HFFc6 (cell line): ENCODE data around the gene MOK. TPM values are rescaled to one million over a fixed set of nuclear protein-coding genes. Genes with fewer than 3 reads are reported as not detected.

Experiments
- DNase-seq: peaks from one replicate; pipeline ENCODE4 v3.0.0-alpha.2; 2018
- H3K27ac Mint-ChIP-seq: 2 replicates; pipeline ENCODE4 v1.8.0; 2020; ENCODE audit warnings: mild to moderate bottlenecking, mixed read lengths
- H3K27me3 Mint-ChIP-seq: 2 replicates; pipeline ENCODE4 v1.8.0; 2021; ENCODE audit warnings: mild to moderate bottlenecking, moderate library complexity, mixed read lengths; ENCODE audit not compliant: insufficient read depth
- H3K36me3 Mint-ChIP-seq: 2 replicates; pipeline ENCODE4 v1.8.0; 2021; ENCODE audit warnings: low read depth, mixed read lengths
- H3K4me1 Mint-ChIP-seq: 2 replicates; pipeline ENCODE4 v1.8.0; 2020; ENCODE audit warnings: low read depth, mixed read lengths
- H3K4me3 Mint-ChIP-seq: 2 replicates; pipeline ENCODE4 v1.8.0; 2020; ENCODE audit warnings: mild to moderate bottlenecking, moderate library complexity, mixed read lengths
- H3K9me3 Mint-ChIP-seq: 2 replicates; pipeline ENCODE4 v1.8.0; 2020; ENCODE audit warnings: mild to moderate bottlenecking, mixed read lengths
- total RNA-seq, 6 experiments: library from RNA; stranded (reverse); fragmentation: NEBNext Ultra II Directional; extraction: Animal tissue kit (Norgen Biotek cat#: 25700); gene quantifications; 2 replicates in 1 of 6; 3 replicates in 5 of 6; pipeline ENCODE4 v1.2.3, GENCODE V29; 2021
- TF ChIP-seq, protein P1 (sequence below): fragments of 200-600 bp; sonication (generic); IDR thresholded peaks from 2 replicates; pipeline ENCODE4 v1.5.0; 2021; ENCODE audit warnings: antibody characterized with exemption, mild to moderate bottlenecking

MOK gene
- total RNA-seq, 6 experiments from 2014 or later: 11.5 to 18.7 (median 14.8) TPM

DNA sequence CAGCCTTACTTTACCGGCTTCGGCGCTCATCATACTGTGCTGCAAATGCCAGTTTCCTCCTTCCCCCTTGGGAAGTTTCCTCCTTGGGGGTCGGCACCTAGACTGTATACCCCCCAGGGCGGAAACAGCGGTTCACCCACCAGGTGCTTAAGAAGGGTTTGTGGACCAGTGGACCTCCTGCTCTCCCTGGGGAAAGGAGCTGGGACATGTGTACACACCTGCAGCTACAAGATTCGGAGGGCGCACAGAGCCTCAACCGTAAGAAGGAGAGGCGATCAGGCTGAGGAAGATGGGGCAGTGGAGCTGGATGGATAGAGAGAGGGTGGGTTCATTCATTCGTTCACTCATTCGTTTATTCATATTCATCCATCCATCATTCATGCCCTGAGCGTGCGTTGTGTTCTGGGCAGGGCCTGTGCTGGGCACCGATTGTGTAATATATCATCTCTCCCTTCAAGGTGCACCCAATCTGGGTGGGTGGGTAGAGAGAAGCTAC lies 13.9 kb upstream of the MOK start:
- peaks cover 67% of the 10 kb centered on the region for H3K4me1 Mint-ChIP-seq

DNA sequence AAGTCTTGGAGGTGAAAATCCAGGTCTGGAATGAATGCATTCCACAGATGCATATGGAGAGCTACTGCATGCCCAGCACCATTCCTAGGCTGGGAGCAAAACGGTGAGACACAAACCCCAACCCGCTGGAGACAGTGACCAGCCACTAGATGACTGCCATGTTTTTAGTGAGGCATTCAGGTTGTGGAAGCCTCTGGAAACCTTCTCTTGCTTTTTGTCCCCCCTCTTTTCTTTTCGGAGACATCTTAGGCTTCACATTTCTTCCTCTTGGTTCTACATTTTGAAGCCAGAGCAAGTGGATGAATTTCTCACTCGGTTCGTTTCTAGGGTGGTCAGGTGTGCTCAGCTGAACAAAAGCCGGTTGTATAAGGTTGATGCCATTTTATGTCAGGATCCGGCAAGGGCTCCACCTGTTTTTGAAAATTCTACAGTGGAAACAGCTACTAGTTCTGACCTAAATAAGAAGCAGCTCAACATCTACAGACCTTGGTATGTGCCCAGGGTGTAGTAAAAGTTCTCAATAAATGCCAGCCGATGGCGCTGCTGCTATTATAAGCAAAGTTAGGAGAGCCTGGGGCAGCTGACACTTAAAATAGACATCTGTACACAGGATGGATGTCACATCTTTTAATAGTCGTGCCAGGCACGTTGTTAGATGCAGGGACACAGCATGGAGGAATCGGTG lies 12.7 kb upstream of the MOK start:
- H3K4me1 Mint-ChIP-seq: peaks cover 64% of the 10 kb centered on the region

More for the DNA sequence above, 13.9 kb upstream of the MOK start:
- DNase-seq: no peak
- H3K27me3 Mint-ChIP-seq: peaks cover 7% of the 10 kb centered on the region
- H3K4me3 Mint-ChIP-seq: peak overlapping the region; percentile 98
- no peaks in the 10 kb centered on the region for H3K36me3 Mint-ChIP-seq
- no peaks in the 10 kb centered on the region for H3K9me3 Mint-ChIP-seq
- peak overlapping the region; percentile 98 for H3K27ac Mint-ChIP-seq
- TF ChIP-seq, protein P1, sequence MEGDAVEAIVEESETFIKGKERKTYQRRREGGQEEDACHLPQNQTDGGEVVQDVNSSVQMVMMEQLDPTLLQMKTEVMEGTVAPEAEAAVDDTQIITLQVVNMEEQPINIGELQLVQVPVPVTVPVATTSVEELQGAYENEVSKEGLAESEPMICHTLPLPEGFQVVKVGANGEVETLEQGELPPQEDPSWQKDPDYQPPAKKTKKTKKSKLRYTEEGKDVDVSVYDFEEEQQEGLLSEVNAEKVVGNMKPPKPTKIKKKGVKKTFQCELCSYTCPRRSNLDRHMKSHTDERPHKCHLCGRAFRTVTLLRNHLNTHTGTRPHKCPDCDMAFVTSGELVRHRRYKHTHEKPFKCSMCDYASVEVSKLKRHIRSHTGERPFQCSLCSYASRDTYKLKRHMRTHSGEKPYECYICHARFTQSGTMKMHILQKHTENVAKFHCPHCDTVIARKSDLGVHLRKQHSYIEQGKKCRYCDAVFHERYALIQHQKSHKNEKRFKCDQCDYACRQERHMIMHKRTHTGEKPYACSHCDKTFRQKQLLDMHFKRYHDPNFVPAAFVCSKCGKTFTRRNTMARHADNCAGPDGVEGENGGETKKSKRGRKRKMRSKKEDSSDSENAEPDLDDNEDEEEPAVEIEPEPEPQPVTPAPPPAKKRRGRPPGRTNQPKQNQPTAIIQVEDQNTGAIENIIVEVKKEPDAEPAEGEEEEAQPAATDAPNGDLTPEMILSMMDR: no peak

DNA sequence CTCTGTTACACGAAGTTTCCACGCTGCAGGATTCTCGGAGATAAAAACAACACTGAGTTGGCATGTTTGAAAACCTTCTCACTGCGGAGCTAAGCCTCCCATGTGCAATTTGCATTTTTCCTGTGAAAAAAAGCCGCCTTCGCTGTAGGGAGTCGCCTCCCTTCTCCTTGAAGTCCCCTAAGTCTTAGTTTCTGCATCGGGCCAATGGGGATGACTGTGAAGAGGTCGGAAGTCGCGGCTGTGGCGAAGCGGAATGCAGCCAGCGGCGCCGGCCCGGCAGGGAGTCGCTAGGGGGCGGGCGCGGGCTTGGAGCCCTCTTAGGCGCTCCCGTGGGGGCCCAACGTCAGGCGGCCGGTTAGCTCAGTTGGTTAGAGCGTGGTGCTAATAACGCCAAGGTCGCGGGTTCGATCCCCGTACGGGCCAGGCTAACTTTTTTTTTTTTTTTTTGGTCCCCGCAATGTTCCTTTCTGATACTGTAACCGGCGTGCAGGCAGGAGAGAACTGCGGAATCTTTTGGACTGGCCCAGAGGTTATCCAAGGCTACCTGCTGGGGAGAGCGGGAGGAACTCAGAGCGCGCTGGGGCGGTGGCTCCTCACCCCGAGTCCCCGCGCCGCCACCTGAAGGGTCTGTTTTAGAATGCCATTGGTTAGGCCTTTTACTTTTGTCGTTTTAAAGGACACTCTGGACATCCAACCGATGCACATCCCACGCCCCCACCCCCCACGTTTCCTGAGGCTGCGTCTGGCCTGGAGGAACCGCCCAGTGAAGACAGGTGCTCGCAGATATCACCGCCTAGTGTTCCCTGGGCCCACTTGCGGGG lies 12.0 kb upstream of the MOK start:
- peaks cover 9% of the 10 kb centered on the region for H3K27me3 Mint-ChIP-seq

More for the DNA sequence above, 12.7 kb upstream of the MOK start:
- TF ChIP-seq, protein P1: no peak
- peak overlapping the region; percentile 98 for H3K4me3 Mint-ChIP-seq
- no peak for DNase-seq
- no peaks in the 10 kb centered on the region for H3K36me3 Mint-ChIP-seq
- peak overlapping the region; percentile 91 for H3K27ac Mint-ChIP-seq
- no peaks in the 10 kb centered on the region for H3K9me3 Mint-ChIP-seq
- H3K27me3 Mint-ChIP-seq: peaks cover 9% of the 10 kb centered on the region

DNA sequence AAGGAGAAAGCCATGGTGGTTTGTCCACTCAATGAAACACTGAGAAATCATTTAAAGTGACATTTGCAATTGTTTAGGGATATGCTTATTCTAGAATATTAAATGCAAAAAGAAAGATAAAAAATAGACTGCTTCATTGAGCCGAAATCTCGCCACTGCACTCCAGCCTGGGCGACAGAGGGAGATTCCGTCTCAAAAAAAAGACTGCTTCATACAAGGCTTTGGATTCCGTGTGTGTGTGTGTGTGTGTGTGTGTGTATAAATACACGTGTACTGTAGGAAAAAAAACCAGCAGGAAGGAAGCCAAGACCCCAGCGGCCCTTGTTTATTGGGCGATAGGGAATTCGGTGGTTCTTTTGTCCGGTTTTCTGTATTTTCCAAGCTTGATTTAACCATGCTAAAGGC lies 11.4 kb upstream of the MOK start:
- Mint-ChIP-seq H3K36me3 (no peaks in the 10 kb centered on the region), H3K27ac (peak overlapping the region; percentile 91), H3K27me3 (peaks cover 9% of the 10 kb centered on the region), H3K4me1 (peaks cover 63% of the 10 kb centered on the region), H3K9me3 (no peaks in the 10 kb centered on the region), H3K4me3 (peak overlapping the region; percentile 98)
- TF ChIP-seq, protein P1: no peak
- DNase-seq: peak; percentile 43

More for the DNA sequence above, 12.0 kb upstream of the MOK start:
- Mint-ChIP-seq H3K4me3 (peak overlapping the region; percentile 98), H3K4me1 (peaks cover 63% of the 10 kb centered on the region), H3K36me3 (no peaks in the 10 kb centered on the region), H3K9me3 (no peaks in the 10 kb centered on the region), H3K27ac (peak overlapping the region; percentile 91)
- peak; percentile 92 for DNase-seq
- TF ChIP-seq, protein P1: peak; percentile 82

DNA sequence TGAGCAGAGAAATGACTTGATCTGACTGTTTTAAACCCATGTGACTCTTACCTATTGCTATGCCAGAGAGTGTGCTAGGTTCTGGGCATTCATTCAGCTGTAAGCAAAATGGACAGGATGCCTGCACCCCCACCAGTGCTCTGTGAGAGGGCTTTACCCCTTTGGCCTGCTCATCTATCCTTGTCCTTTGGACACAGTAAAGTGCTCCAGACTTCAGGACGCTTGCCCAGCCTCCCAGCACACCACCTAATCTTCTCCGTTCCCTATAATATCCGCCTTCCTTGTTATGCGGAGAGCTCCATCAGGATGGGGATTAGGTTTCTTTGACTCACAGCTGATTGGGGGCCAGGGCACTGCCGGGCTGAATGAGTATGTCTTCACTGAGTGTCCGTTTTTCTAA lies 10.2 kb upstream of the MOK start:
- TF ChIP-seq, protein P1: no peak
- H3K36me3 Mint-ChIP-seq: no peaks in the 10 kb centered on the region
- H3K4me1 Mint-ChIP-seq: peaks cover 59% of the 10 kb centered on the region
- no peak for DNase-seq
- H3K4me3 Mint-ChIP-seq: peak overlapping the region; percentile 85; the same call in 1 of the 2 replicates
- no peaks in the 10 kb centered on the region for H3K9me3 Mint-ChIP-seq
- peak overlapping the region; percentile 91 for H3K27ac Mint-ChIP-seq
- peaks cover 7% of the 10 kb centered on the region for H3K27me3 Mint-ChIP-seq
